Adrenal gland (tissue), 5 donors: ENCODE measurements around the gene CYRIA.

Experiments
- CTCF ChIP-seq, 6 experiments: fragments of 450-650 bp in 4 of 6; fragments of 200-600 bp in 2 of 6; sonication (generic) in 1 of 6; IDR thresholded peaks; 1 replicate in 5 of 6; 2 replicates in 1 of 6; pipeline versions ENCODE4 v1.5.1 to v1.8.0; 2016 to 2021; ENCODE audit warnings: antibody characterized with exemption in 6 of 6, mild to moderate bottlenecking in 2 of 6, moderate library complexity in 1 of 6
- POLR2A ChIP-seq, 2 donors: fragments of 450-650 bp; IDR thresholded peaks; one replicate each; pipeline ENCODE4 v1.6.1; 2017; ENCODE audit warnings: antibody characterized with exemption in 2 of 2, mild to moderate bottlenecking in 2 of 2, moderate library complexity in 1 of 2
- donor health status: DM: no; HTN: no; CAD: no.

- TF ChIP-seq POLR2A (IDR thresholded peaks at IDR 0.05) (no peak), CTCF (IDR thresholded peaks at IDR 0.05) (no peak)
Observed at GRCh38 chr2:16623031-16623430, 42.6 kb downstream of the CYRIA start.
